K562 (cell line): ENCODE results near the gene RER1. TPM values are rescaled to one million over a fixed set of nuclear protein-coding genes. Genes with fewer than 3 reads are reported as not detected.

Experiments
- ARID3B ChIP-seq: fragments of 250-450 bp; sonication (Bioruptor Pico); IDR thresholded peaks from 2 replicates; pipeline ENCODE4 v1.4.0; 2020; ENCODE audit warnings: borderline replicate concordance
- C11orf30 ChIP-seq: fragments of 450-650 bp; IDR thresholded peaks from 2 replicates; pipeline ENCODE4 v1.6.1; 2016; ENCODE audit warnings: low read depth, mild to moderate bottlenecking
- CLOCK ChIP-seq: fragments of 250-450 bp; sonication (Bioruptor Pico); IDR thresholded peaks from 2 replicates; pipeline ENCODE4 v1.4.0; 2020; ENCODE audit warnings: mild to moderate bottlenecking, moderate library complexity, borderline replicate concordance
- COPS2 ChIP-seq: fragments of 450-650 bp; conservative IDR thresholded peaks from 2 replicates; pipeline ENCODE4 v1.6.1; 2016; ENCODE audit warnings: mild to moderate bottlenecking, moderate library complexity
- CSDE1 ChIP-seq, 2 experiments: fragments of 450-650 bp; IDR thresholded peaks; 2 replicates each; pipeline ENCODE4 v1.6.1; 2016; ENCODE audit warnings: mild to moderate bottlenecking in 1 of 2
- E2F1 ChIP-seq: sonication (generic); formaldehyde crosslinking; IDR thresholded peaks from 2 replicates; pipeline ENCODE4 v1.8.1; 2023; ENCODE audit warnings: mild to moderate bottlenecking, missing genetic modification reagents, moderate library complexity
- ELF4 ChIP-seq: fragments of 450-650 bp; formaldehyde crosslinking; IDR thresholded peaks from 2 replicates; pipeline ENCODE4 v1.4.0; 2022; ENCODE audit warnings: missing genetic modification characterization
- HNRNPL ChIP-seq: fragments of 200-400 bp; formaldehyde crosslinking; IDR thresholded peaks from 2 replicates; pipeline ENCODE4 v1.6.1; 2017; ENCODE audit warnings: low read depth, mild to moderate bottlenecking, low read length
- IFI16 ChIP-seq: fragments of 250-450 bp; sonication (Bioruptor Pico); IDR thresholded peaks from 2 replicates; pipeline ENCODE4 v2.1.2; 2022; ENCODE audit warnings: mild to moderate bottlenecking, inconsistent platforms
- L3MBTL2 ChIP-seq: fragments of 450-650 bp; IDR thresholded peaks from 2 replicates; pipeline ENCODE4 v1.6.1; 2016; ENCODE audit warnings: mild to moderate bottlenecking, moderate library complexity
- NUFIP1 ChIP-seq: fragments of 450-650 bp; IDR thresholded peaks from 2 replicates; pipeline ENCODE4 v1.6.1; 2018; ENCODE audit not compliant: partially characterized antibody
- PML ChIP-seq: IDR thresholded peaks from 2 replicates; pipeline ENCODE4 v1.6.1; 2012; ENCODE audit warnings: low read length, inconsistent platforms
- SFPQ ChIP-seq: fragments of 200-400 bp; formaldehyde crosslinking; IDR thresholded peaks from 2 replicates; pipeline ENCODE4 v1.6.1; 2017; ENCODE audit warnings: mild to moderate bottlenecking, low read depth, low read length, moderate library complexity
- SMARCA5 ChIP-seq: fragments of 450-650 bp; IDR thresholded peaks from 2 replicates; pipeline ENCODE4 v1.6.1; 2016
- TBP ChIP-seq: optimal IDR thresholded peaks from 2 replicates; pipeline ENCODE3; 2011; ENCODE audit warnings: low read depth, low read length, improper control_type of control experiment
- TSHZ1 ChIP-seq: fragments of 250-450 bp; sonication (Bioruptor Pico); IDR thresholded peaks from 2 replicates; pipeline ENCODE4 v1.4.0; 2020; ENCODE audit warnings: mild to moderate bottlenecking, moderate library complexity
- ZNF785 ChIP-seq: fragments of 250-450 bp; sonication (Bioruptor Pico); IDR thresholded peaks from 2 replicates; pipeline ENCODE4 v1.4.0; 2020; ENCODE audit warnings: mild to moderate bottlenecking
- polyA plus RNA-seq, 8 experiments: library from polyadenylated mRNA; depleted of rRNA in 4 of 8; stranded (reverse) in 5 of 8; unstranded in 3 of 8; fragments of >200 nt; fragmentation: Nextera tagmentation in 2 of 8; fragmentation: Illumina TruSeq in 1 of 8; extraction: Ambion mirVana in 2 of 8; extraction: Trizol in 1 of 8; gene quantifications; 2 replicates each; pipeline versions ENCODE4 v1.2.1 to v1.2.3, GENCODE V29; 2011 to 2014; ENCODE audit warnings: inconsistent platforms in 1 of 8, missing spikeins in 1 of 8
- total RNA-seq, 7 experiments: library from RNA; depleted of rRNA in 6 of 7; stranded (reverse); fragments of >200 nt in 6 of 7; fragmentation: Illumina TruSeq in 2 of 7; extraction: Trizol in 2 of 7; gene quantifications; 2 replicates each; pipeline versions ENCODE4 v1.2.1 to v1.2.3, GENCODE V29; 2011 to 2021; ENCODE audit warnings: low replicate concordance in 1 of 7

Gene RER1
- total and polyA plus RNA-seq, 9 of the 15 experiments (the other 6 are each of a cell fraction or from before 2014, with no cell fraction given): 19.6 to 354 (median 183) TPM

- no peak for TF ChIP-seq ARID3B
- no peak for TF ChIP-seq TSHZ1 (CRISPR knock-in tag)
- peak; percentile 94 for TF ChIP-seq C11orf30
- no peak for TF ChIP-seq IFI16 (CRISPR knock-in tag)
- no peak for TF ChIP-seq SFPQ
- peak; percentile 95 for TF ChIP-seq HNRNPL
- TF ChIP-seq E2F1 (CRISPR knock-in tag): peak; percentile 99
- peak; percentile 75 for TF ChIP-seq TBP
- no peak for TF ChIP-seq ZNF785 (CRISPR knock-in tag)
- no peak for TF ChIP-seq CLOCK (CRISPR knock-in tag)
- peak; percentile 55; the same call in 1 of the 2 replicates for TF ChIP-seq PML
- TF ChIP-seq CSDE1 (IDR thresholded peaks at IDR 0.05): peak in 1 of 2 experiments; percentile 61; a peak in 1 of 4 replicates
- TF ChIP-seq ELF4 (CRISPR knock-in tag): no peak
- no peak for TF ChIP-seq COPS2
- TF ChIP-seq SMARCA5: no peak
- TF ChIP-seq NUFIP1: no peak
- peak; percentile 69 for TF ChIP-seq L3MBTL2
Measured at GRCh38 chr1:2391041-2391930, at the start of gene RER1, which contains the start of gene MORN1 (continued).
